Fibroblast of gingiva (primary cell): Measurements from ENCODE around the gene GABRG3.
"Not testable (repeated sequence)": the region's sequence is repeated elsewhere in the genome, so short reads cannot be mapped to it uniquely, and the experiment has no call there.

Experiments
- DNase-seq: peaks from one replicate; pipeline ENCODE4 v3.0.0-alpha.2; 2011; ENCODE audit warnings: low read depth

GABRG3 gene

DNA sequence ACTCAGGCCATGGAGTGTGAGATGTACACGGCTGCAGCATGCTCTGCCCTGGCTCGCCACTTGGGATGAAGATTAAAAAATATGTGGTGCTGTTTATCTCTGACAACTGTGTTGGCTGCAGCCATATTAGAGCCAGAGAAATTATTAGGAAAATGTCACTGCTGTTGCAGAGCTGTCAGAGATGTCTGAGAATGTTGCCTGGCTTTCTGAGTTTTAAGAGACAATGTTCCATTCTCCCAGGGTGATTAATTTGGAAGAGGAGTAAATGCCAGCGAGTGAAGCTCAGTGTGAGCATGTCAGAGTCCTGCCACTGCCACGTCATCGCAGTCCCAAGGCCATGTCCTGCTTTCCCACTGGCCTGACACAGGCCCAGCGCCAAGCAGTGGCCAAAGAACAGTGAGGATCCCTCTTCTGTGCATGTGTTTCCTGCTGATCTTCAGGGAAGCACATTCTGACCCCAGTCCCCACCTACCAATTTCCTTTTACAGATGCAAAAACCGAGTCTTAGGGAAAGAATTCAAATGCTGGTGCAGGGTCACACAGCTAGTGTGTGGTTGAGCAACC lies 370.9 kb downstream of the GABRG3 start:
- no peak for DNase-seq

GRCh38 chr15:27342991-27343390 lies 372.0 kb downstream of the GABRG3 start:
- no peak for DNase-seq

DNA sequence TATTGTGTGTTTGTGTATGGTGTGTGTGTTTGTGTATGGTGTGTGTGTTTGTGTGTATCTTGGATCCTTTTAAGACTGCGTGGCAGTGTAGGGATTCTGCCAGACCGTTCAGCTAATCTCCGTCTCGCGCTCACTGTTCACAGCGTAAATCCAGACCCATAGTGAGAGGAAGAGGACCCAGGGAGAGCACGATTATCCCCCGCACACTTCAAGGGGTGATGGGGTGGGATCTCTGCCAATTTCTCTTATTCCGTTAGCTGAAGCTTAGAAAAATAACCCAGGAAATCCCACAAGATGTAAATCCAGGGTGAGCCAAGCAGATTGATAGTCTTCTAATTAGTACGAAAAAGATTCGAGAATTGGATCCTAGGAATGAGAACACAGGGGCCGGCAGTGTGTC lies 381.2 kb downstream of the GABRG3 start:
- DNase-seq: no peak

GRCh38 chr15:27353856-27354255 lies 382.9 kb downstream of the GABRG3 start:
- no peak for DNase-seq

- no peak for DNase-seq
Measured at GRCh38 chr15:27358751-27359434, 387.9 kb downstream of the GABRG3 start.

DNA sequence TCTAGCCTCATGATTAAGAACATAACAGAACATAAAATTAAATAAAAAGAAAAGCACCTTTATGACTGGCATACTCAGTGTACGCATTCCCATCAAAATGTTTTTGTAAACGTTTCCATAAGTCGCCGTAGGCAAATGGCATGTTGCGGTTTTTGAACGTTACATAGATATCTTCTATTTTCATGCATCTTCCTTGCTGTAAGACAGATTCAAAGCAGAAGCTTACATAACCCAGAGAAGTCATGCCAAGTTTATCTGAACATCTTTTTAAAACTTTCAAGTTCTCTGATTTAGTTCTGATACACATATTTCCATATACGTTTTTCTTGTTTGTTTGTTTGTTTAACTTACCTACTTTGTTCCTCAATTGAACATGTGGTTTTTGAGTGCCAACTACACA lies 388.6 kb downstream of the GABRG3 start:
- no peak for DNase-seq

GRCh38 chr15:27360316-27360715 lies 389.3 kb downstream of the GABRG3 start:
- DNase-seq: no peak

DNA sequence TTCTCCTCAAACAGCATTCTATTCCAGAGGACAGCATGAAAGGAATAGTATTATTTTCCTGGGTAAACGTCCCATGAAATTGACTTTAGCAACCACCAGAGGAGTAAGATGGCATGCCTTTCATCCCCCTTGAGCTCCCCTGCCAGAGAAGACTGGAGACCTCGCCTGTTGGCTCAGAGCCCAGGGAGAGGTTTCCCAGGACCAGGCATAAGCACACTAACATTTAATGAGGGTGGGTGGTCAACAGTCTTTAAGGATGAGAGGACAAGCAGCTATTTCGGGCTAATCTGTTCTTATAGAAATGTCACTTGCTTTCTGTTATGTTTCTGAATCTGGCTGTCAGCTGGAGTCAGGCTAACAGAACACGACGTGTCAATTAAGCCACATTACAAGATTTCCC lies 390.5 kb downstream of the GABRG3 start:
- DNase-seq: no peak

DNA sequence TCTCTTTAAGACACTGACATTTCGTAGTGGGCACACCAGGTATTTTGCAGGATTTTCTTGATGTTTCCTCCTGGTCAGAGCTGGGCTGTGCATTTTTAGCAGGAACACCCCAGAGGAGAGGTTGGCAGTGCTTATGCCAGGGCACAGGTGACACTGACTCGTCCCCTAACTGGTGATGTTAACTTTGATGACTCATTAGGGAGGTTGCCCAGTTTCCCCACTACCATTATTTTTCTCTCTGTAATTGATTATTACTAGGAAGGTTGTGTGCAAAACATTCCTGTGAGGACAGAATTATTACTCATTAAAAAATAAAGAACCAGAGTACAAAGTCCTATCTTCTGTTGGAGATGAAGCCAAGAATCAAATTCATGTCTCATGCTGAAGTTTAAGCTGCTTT lies 394.5 kb downstream of the GABRG3 start:
- DNase-seq: no peak

DNA sequence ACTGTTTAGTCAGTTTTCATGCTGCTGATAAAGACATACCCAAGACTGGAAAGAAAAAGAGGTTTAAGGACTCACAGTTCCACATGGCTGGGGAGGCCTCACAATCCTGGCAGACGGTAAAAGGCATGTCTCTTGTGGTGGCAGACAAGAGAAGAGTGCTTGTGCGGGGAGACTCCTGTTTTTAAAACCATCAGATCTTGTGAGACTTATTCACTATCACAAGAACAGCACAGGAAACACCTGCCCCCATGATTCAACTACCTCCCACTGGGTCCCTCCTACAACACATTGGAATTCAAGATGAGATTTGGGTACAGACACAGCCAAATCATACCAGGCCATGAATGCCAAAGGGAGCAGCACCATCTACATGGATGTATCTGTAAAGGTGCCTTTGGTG lies 406.4 kb downstream of the GABRG3 start:
- not testable (repeated sequence) for DNase-seq

GRCh38 chr15:27382361-27383025 lies 411.5 kb downstream of the GABRG3 start:
- DNase-seq: no peak

- no peak for DNase-seq
Measured at GRCh38 chr15:27383726-27384125, 412.7 kb downstream of the GABRG3 start.

DNA sequence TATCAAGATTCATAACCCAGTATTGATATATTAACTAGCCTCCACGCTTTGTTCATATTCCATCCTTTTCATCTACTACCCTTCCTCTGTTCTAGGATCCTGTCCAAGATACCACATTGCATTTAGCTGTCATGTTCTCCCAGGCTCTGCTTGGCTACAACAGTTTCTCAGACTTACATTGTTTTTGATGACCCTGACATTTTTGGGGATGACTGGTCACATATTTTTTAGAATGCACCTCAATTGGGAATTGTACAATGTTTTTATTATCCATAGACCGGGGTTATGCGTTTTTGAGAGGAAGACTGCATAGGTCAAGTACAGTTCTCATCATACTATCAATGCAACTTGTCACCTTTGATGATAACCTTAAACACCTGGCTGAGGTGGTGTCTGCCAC lies 421.2 kb downstream of the GABRG3 start:
- no peak for DNase-seq

DNA sequence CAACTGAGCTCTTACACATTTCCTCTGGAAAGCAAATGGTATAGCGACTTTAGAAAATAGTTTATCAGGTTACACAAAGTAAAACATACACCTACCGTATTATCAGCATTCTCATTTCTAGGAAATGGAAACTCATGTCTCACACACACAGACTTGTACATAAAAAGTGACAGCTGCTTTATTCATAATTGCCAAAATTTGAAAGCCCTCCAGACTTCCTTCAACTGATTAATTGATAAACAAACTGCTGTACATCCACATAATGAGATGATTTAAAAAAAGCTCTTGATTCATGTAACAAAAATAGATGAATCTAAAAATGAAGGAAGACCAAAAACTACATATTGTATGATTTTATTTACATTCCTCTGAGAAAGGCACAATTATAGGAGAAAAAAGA lies 425.5 kb downstream of the GABRG3 start:
- DNase-seq: no peak

- DNase-seq: no peak
Measured at GRCh38 chr15:27396996-27397395, 426.0 kb downstream of the GABRG3 start.

GRCh38 chr15:27398631-27399161 lies 427.7 kb downstream of the GABRG3 start:
- DNase-seq: no peak

DNA sequence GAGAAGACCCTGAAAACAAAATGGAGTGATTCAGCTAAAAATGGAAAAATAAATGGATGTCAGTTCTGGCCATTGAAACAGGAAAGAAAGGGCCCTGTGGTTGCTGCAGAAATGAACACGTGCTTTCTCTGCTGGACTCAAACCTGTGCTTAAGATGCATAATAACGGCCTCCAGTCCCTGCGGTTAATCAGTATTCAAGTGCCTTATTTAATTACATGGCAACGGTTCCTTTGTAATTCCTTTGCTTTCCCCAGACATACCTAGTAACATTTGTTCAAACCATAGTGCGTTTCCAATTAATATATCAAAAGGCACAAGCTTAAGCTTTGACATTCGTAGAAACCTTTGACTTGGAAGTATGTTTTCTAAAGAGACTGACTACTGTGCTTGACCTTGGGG lies 428.3 kb downstream of the GABRG3 start:
- no peak for DNase-seq

DNA sequence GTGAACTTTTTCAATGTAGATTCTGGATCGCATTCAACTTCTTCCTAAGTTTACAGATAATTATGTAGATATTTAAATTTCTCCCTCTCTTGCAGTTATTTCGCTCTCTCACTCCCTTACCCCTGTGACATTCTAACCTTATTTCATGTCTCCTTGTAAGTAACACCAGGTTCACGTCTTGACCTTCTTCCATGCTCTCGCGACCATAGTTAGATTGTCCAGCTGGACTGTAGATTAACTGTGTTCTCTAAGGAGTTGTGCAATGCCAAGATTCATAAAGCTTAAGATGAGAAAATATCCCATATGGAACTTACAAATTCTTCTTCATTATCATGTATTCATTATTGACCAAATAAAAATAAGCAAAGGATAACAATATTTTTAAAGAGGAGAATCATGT lies 430.5 kb downstream of the GABRG3 start:
- DNase-seq: no peak

DNA sequence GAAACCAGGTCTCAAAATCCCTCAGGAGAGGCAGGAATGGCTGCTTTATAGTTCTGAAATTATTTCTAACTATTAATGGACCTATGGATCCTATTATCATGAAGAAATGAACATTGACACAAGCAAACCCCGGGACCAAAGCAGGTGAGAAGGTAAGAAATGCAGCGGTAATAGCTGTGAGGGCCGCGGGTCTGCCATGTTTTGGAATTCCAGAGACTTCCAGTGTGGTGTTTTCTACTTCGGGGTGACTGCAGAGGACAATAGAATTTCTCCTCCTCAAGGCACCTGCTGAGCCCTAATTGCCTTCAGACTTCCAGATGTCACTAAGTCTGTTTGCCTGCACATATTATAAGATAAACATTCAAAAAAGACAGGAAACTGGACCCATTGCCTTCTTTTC lies 437.4 kb downstream of the GABRG3 start:
- no peak for DNase-seq

GRCh38 chr15:27410996-27411605 lies 440.1 kb downstream of the GABRG3 start:
- no peak for DNase-seq

DNA sequence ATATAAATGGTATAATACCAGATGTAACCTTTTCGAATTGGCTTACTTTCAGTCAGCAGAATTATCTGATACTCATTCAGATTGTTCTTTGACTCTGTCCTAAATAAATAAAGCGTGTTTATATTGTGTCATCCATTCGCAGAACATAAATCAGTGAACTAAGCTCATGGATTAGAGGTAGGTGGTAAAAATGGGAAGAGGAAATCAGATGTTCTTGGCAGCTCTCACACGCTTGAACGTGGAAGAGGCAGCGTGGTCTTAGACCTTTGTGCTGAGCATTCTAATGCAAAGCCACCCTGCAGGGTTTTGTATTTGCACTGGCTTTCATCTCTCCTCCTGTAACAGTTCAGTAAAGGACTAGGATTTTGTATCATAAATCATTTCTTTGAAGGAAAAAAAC lies 441.4 kb downstream of the GABRG3 start:
- DNase-seq: no peak

DNA sequence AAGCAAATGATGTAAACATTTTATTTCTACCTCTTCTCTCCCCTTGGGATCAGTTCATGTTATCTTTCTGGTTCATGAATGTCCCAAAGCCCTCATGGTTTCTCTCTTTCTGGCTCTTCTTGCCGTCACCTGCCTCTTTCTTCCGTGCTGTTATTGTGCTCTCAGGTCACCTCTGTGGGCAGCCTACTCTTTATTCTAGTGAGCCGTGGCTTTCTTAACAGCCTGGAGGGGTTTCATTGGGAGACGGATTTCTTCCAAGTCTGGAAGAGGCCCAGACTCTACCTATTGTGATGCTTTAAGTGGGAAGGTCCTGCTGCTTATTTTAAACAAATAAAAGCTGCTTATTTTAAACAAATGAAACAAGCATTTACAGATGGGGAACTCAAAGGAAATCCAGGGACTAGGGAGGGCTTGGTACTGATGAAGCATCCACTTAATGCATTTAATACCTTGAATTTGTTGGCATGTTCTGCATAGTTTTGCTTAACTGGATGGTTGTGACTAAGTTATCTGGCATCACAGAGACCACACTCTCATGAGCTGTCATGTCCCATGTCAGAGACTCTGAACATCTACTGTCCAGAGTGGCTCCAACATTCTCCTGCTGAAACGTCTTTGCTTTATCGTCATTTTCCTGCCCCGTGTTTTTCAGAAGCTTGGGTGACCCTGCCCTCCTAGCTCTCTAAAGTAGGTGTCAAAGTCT lies 443.3 kb downstream of the GABRG3 start:
- no peak for DNase-seq
